HCT116 (cell line): ENCODE measurements around the gene MYL6B.

Source experiments
- CTCF ChIP-seq, 3 experiments: fragments of 200-600 bp in 1 of 3; sonication (generic) in 1 of 3; IDR thresholded peaks in 2 of 3; conservative IDR thresholded peaks in 1 of 3; 2 replicates each; pipeline ENCODE4 v1.5.1; 2012 to 2017; ENCODE audit warnings: low read depth in 2 of 3, low read length in 2 of 3, antibody characterized with exemption in 1 of 3, borderline replicate concordance in 1 of 3, control low read depth in 1 of 3, mild to moderate bottlenecking in 1 of 3, mixed read lengths in 1 of 3, mixed run types in 1 of 3, moderate library complexity in 1 of 3; ENCODE audit not compliant: insufficient read depth in 1 of 3
- EZH2 ChIP-seq: fragments of 200-600 bp; sonication (generic); IDR thresholded peaks from 2 replicates; pipeline ENCODE4 v1.6.1; 2017; ENCODE audit warnings: antibody characterized with exemption, mixed run types
- EZH2phosphoT487 ChIP-seq: fragments of 200-600 bp; IDR thresholded peaks from 2 replicates; pipeline ENCODE4 v1.6.1; 2018; ENCODE audit warnings: antibody characterized with exemption, borderline replicate concordance
- MAX ChIP-seq: IDR thresholded peaks from 2 replicates; pipeline ENCODE4 v1.6.1; 2012
- POLR2A ChIP-seq: IDR thresholded peaks from 2 replicates; pipeline ENCODE4 v1.7.0; 2011; ENCODE audit warnings: borderline replicate concordance; ENCODE audit not compliant: insufficient read depth, insufficient read length; ENCODE audit errors: extremely low read depth
- POLR2AphosphoS5 ChIP-seq: IDR thresholded peaks from 2 replicates; pipeline ENCODE4 v1.6.1; 2011; ENCODE audit warnings: mild to moderate bottlenecking, low read depth, low read length, moderate library complexity
- RAD21 ChIP-seq: IDR thresholded peaks from 2 replicates; pipeline ENCODE4 v1.6.1; 2012; ENCODE audit warnings: low read depth, mild to moderate bottlenecking
- REST ChIP-seq: IDR thresholded peaks from 2 replicates; pipeline ENCODE4 v1.6.1; 2012; ENCODE audit warnings: low read depth
- SP1 ChIP-seq: IDR thresholded peaks from 2 replicates; pipeline ENCODE4 v1.6.1; 2012; ENCODE audit warnings: low read depth
- ZNF274 ChIP-seq: fragments of 200-500 bp; sonication (Bioruptor generic); IDR thresholded peaks from 2 replicates; pipeline ENCODE4 v1.6.1; 2014; ENCODE audit warnings: mild to moderate bottlenecking, low read depth, low read length, inconsistent platforms

GRCh38 chr12:56146492-56147460 is 5.6 kb upstream of the MYL6B start:
- TF ChIP-seq EZH2 (no peak), ZNF274 (no peak), REST (no peak), POLR2A (no peak), CTCF (IDR thresholded peaks at IDR 0.05 in 2 of 3, conservative IDR thresholded peaks at IDR 0.05 in 1 of 3; ENCODE audit: borderline replicate concordance in 1 of 3, insufficient read depth in 1 of 3, low read depth in 2 of 3, low read length in 2 of 3) (no peak), RAD21 (no peak), POLR2AphosphoS5 (peak; percentile 45), MAX (no peak), EZH2phosphoT487 (no peak), SP1 (no peak; the same call in 1 of the 2 replicates)
